SK-N-SH (cell line): ENCODE results near the gene ADRM1.

Source experiments
- RAD21 ChIP-seq: IDR thresholded peaks from 2 replicates; pipeline ENCODE4 v1.6.1; 2012; ENCODE audit warnings: mild to moderate bottlenecking, low read length
- SMC3 ChIP-seq: IDR thresholded peaks from 2 replicates; pipeline ENCODE4 v1.6.1; 2012; ENCODE audit warnings: low read depth, low read length, improper control_type of control experiment
- TF ChIP-seq, protein P1 (sequence below): fragments of 200-600 bp; sonication (generic); IDR thresholded peaks from 2 replicates; pipeline ENCODE4 v1.6.1; 2017; ENCODE audit warnings: antibody characterized with exemption, mild to moderate bottlenecking, moderate library complexity

GRCh38 chr20:62285151-62285550, 17.6 kb upstream of the ADRM1 start:
- TF ChIP-seq, protein P1, sequence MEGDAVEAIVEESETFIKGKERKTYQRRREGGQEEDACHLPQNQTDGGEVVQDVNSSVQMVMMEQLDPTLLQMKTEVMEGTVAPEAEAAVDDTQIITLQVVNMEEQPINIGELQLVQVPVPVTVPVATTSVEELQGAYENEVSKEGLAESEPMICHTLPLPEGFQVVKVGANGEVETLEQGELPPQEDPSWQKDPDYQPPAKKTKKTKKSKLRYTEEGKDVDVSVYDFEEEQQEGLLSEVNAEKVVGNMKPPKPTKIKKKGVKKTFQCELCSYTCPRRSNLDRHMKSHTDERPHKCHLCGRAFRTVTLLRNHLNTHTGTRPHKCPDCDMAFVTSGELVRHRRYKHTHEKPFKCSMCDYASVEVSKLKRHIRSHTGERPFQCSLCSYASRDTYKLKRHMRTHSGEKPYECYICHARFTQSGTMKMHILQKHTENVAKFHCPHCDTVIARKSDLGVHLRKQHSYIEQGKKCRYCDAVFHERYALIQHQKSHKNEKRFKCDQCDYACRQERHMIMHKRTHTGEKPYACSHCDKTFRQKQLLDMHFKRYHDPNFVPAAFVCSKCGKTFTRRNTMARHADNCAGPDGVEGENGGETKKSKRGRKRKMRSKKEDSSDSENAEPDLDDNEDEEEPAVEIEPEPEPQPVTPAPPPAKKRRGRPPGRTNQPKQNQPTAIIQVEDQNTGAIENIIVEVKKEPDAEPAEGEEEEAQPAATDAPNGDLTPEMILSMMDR: no peak
- TF ChIP-seq RAD21 (no peak), SMC3 (no peak)
